ENCODE measurements around the gene CCR6. TPM values are rescaled to one million over a fixed set of nuclear protein-coding genes. Genes with fewer than 3 reads are reported as not detected.

Gene CCR6
- total RNA-seq, 2 donors from 2014 or later: not detected

DNA sequence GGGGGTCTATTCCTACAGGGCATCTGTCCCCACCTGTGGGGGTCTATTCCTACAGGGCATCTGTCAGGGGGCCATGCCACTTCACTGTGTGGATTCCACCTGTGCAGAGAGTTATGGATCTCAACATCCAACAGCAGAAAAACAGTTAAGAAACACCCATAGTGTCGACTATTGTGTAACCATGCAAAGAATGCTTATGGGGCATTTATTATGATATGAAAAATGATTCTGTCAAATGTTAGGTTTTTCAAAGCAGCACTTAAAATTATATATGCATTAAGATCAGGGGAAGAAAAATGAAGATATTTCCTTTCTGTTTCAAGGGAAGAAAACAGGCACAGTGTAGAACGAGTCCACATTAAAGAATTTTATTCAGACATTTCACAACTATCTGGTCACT, 32.0 kb downstream of the CCR6 start:
- no peaks in the 10 kb centered on the region for H3K36me3 ChIP-seq (ENCODE audit: control insufficient read depth, insufficient read depth, low read length)
- H3K9me3 ChIP-seq (ENCODE audit: control insufficient read depth, low read length): peaks cover 5% of the 10 kb centered on the region
- Mint-ChIP-seq H3K4me3 (no peak overlapping the region), H3K4me1 (peaks cover 6% of the 10 kb centered on the region), H3K9me3 (no peaks in the 10 kb centered on the region), H3K27me3 (ENCODE audit: insufficient read depth) (peaks cover 1% of the 10 kb centered on the region), H3K36me3 (ENCODE audit: low read depth) (no peaks in the 10 kb centered on the region), H3K27ac (no peak overlapping the region)
- H3K9ac ChIP-seq (ENCODE audit: extremely low read depth, low read length, poor library complexity, severe bottlenecking): no peak overlapping the region
- H3K4me1 ChIP-seq (ENCODE audit: control insufficient read depth, insufficient read depth, low read length): no peaks in the 10 kb centered on the region
- no peak overlapping the region for H3K4me3 ChIP-seq (ENCODE audit: low read length)
- WGBS, 2 experiments (ENCODE audit: insufficient coverage in 1 of 2, insufficient read length in 1 of 2): 94 to 100% methylated on average over 2 of the region's 2 CpGs
- H3K27me3 ChIP-seq (ENCODE audit: control insufficient read depth, insufficient read depth, low read length, poor library complexity, severe bottlenecking): no peaks in the 10 kb centered on the region
- DNase-seq: no peak
- TF ChIP-seq, protein P1, sequence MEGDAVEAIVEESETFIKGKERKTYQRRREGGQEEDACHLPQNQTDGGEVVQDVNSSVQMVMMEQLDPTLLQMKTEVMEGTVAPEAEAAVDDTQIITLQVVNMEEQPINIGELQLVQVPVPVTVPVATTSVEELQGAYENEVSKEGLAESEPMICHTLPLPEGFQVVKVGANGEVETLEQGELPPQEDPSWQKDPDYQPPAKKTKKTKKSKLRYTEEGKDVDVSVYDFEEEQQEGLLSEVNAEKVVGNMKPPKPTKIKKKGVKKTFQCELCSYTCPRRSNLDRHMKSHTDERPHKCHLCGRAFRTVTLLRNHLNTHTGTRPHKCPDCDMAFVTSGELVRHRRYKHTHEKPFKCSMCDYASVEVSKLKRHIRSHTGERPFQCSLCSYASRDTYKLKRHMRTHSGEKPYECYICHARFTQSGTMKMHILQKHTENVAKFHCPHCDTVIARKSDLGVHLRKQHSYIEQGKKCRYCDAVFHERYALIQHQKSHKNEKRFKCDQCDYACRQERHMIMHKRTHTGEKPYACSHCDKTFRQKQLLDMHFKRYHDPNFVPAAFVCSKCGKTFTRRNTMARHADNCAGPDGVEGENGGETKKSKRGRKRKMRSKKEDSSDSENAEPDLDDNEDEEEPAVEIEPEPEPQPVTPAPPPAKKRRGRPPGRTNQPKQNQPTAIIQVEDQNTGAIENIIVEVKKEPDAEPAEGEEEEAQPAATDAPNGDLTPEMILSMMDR (conservative IDR thresholded peaks at IDR 0.05): no peak
- H3K27ac ChIP-seq (ENCODE audit: low read depth, low read length): no peak overlapping the region

DNA sequence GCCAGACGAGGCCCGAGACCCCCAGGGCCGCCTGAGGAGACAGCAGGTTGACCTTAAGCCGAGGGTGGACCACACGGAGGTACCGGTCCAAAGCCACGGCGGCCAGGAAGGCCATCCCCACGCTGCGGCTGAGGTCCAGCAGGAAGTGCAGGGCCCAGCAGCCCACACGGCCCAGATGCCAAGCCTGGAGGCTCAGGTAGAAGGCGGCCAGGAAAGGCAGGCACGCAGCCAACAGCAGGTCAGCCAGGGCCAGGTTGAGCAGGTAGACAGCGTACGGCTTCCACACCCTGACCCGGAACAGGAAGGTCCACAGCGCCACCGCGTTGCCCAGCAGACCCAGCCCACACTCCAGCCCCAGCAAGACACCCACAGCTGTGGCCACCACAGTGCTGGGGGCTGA, 34.5 kb downstream of the CCR6 start:
- Mint-ChIP-seq H3K9me3 (no peaks in the 10 kb centered on the region), H3K4me3 (no peak overlapping the region), H3K4me1 (peaks cover 4% of the 10 kb centered on the region), H3K27me3 (ENCODE audit: insufficient read depth) (peaks cover 1% of the 10 kb centered on the region), H3K27ac (no peak overlapping the region), H3K36me3 (ENCODE audit: low read depth) (no peaks in the 10 kb centered on the region)
- H3K27me3 ChIP-seq (ENCODE audit: control insufficient read depth, insufficient read depth, low read length, poor library complexity, severe bottlenecking): no peaks in the 10 kb centered on the region
- no peaks in the 10 kb centered on the region for H3K4me1 ChIP-seq (ENCODE audit: control insufficient read depth, insufficient read depth, low read length)
- H3K9me3 ChIP-seq (ENCODE audit: control insufficient read depth, low read length): no peaks in the 10 kb centered on the region
- no peak overlapping the region for H3K27ac ChIP-seq (ENCODE audit: low read depth, low read length)
- 94% methylated on average over 12 to 19 of the region's 19 CpGs for whole genome bisulfite sequencing, 2 experiments (ENCODE audit: insufficient coverage in 1 of 2, insufficient read length in 1 of 2)
- H3K4me3 ChIP-seq (ENCODE audit: low read length): no peak overlapping the region
- H3K9ac ChIP-seq (ENCODE audit: extremely low read depth, low read length, poor library complexity, severe bottlenecking): no peak overlapping the region
- no peaks in the 10 kb centered on the region for H3K36me3 ChIP-seq (ENCODE audit: control insufficient read depth, insufficient read depth, low read length)
- TF ChIP-seq, protein P1 (conservative IDR thresholded peaks at IDR 0.05): no peak
- no peak for DNase-seq

GRCh38 chr6:167157863-167158262, 35.0 kb downstream of the CCR6 start, which contains the start of gene GPR31:
Gene GPR31 (minus strand): TSS chr6:167157980. CDS start chr6:167157831, 149 bp downstream.
- no peaks in the 10 kb centered on the region for H3K36me3 ChIP-seq (ENCODE audit: control insufficient read depth, insufficient read depth, low read length)
- H3K27ac ChIP-seq (ENCODE audit: low read depth, low read length): no peak within 1 kb of the TSS
- TF ChIP-seq, protein P1 (conservative IDR thresholded peaks at IDR 0.05): no peak
- H3K27me3 Mint-ChIP-seq (ENCODE audit: insufficient read depth): peaks cover 1% of the 10 kb centered on the region
- no peak within 1 kb of the TSS for H3K9ac ChIP-seq (ENCODE audit: extremely low read depth, low read length, poor library complexity, severe bottlenecking)
- H3K4me1 ChIP-seq (ENCODE audit: control insufficient read depth, insufficient read depth, low read length): no peaks in the 10 kb centered on the region
- peaks cover 8% of the 10 kb centered on the region for H3K4me1 Mint-ChIP-seq
- H3K4me3 ChIP-seq (ENCODE audit: low read length): no peak within 1 kb of the TSS
- 90 to 97% methylated on average over 3 to 4 of the region's 4 CpGs for WGBS, 2 experiments (ENCODE audit: insufficient coverage in 1 of 2, insufficient read length in 1 of 2)
- H3K27me3 ChIP-seq (ENCODE audit: control insufficient read depth, insufficient read depth, low read length, poor library complexity, severe bottlenecking): no peaks in the 10 kb centered on the region
- DNase-seq: no peak
- no peaks in the 10 kb centered on the region for H3K9me3 ChIP-seq (ENCODE audit: control insufficient read depth, low read length)
- H3K9me3 Mint-ChIP-seq: no peaks in the 10 kb centered on the region
- no peak within 1 kb of the TSS for H3K4me3 Mint-ChIP-seq
- H3K27ac Mint-ChIP-seq: no peak within 1 kb of the TSS
- H3K36me3 Mint-ChIP-seq (ENCODE audit: low read depth): no peaks in the 10 kb centered on the region

Data from endodermal cell (in vitro differentiated cells).